Cardiac fibroblast (primary cell): ENCODE data around the gene CYP2C19.
"Not testable (repeated sequence)": the region's sequence is repeated elsewhere in the genome, so short reads cannot be mapped to it uniquely, and the experiment has no call there.

Source experiments
- DNase-seq, 2 donors: peaks; one replicate each; pipeline versions ENCODE4 v3.0.0 to v3.0.0-alpha.2; 2010; ENCODE audit warnings: low read depth in 2 of 2
- H3K4me3 ChIP-seq, 2 donors: replicated peaks in 1 of 2; 1 replicate in 1 of 2; 2 replicates in 1 of 2; pipeline ENCODE4 v1.5.1; 2011; ENCODE audit warnings: low read depth in 2 of 2, low read length in 2 of 2, mild to moderate bottlenecking in 2 of 2, moderate library complexity in 1 of 2
- TF ChIP-seq, protein P1 (sequence below): IDR thresholded peaks from one replicate; pipeline ENCODE4 v1.5.1; 2011; ENCODE audit warnings: low read depth, mild to moderate bottlenecking, low read length, inconsistent platforms

CYP2C19 gene

GRCh38 chr10:94878649-94879048 is 116.2 kb downstream of the CYP2C19 start:
- DNase-seq = no peak
- TF ChIP-seq, protein P1, sequence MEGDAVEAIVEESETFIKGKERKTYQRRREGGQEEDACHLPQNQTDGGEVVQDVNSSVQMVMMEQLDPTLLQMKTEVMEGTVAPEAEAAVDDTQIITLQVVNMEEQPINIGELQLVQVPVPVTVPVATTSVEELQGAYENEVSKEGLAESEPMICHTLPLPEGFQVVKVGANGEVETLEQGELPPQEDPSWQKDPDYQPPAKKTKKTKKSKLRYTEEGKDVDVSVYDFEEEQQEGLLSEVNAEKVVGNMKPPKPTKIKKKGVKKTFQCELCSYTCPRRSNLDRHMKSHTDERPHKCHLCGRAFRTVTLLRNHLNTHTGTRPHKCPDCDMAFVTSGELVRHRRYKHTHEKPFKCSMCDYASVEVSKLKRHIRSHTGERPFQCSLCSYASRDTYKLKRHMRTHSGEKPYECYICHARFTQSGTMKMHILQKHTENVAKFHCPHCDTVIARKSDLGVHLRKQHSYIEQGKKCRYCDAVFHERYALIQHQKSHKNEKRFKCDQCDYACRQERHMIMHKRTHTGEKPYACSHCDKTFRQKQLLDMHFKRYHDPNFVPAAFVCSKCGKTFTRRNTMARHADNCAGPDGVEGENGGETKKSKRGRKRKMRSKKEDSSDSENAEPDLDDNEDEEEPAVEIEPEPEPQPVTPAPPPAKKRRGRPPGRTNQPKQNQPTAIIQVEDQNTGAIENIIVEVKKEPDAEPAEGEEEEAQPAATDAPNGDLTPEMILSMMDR = no peak
- no peak overlapping the region for H3K4me3 ChIP-seq

DNA sequence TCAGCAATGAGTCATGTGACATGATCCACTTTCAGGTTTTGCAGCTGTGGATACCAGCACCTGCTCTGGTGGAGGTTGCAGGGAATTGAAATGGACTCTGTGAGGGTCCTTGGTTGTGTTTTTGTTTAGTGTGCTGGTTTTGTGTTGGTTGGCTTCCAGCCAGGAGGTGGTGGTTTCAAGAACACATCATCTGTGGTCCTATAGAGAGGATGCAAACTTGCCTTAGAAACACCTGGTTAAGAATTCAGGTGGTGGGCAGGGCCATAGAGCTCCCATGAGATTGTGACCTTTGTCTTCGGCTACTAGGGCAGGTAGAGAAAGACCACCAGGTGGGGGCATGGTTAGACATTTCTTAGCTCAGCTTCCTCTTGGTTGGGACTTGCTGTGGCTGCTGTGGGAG is 116.7 kb downstream of the CYP2C19 start:
- DNase-seq = no peak
- TF ChIP-seq, protein P1 = no peak
- H3K4me3 ChIP-seq = no peak overlapping the region

- DNase-seq = no peak
- TF ChIP-seq, protein P1 = no peak
- no peak overlapping the region for H3K4me3 ChIP-seq
These were observed 126.6 kb downstream of the CYP2C19 start for GRCh38 chr10:94889123-94889522.

DNA sequence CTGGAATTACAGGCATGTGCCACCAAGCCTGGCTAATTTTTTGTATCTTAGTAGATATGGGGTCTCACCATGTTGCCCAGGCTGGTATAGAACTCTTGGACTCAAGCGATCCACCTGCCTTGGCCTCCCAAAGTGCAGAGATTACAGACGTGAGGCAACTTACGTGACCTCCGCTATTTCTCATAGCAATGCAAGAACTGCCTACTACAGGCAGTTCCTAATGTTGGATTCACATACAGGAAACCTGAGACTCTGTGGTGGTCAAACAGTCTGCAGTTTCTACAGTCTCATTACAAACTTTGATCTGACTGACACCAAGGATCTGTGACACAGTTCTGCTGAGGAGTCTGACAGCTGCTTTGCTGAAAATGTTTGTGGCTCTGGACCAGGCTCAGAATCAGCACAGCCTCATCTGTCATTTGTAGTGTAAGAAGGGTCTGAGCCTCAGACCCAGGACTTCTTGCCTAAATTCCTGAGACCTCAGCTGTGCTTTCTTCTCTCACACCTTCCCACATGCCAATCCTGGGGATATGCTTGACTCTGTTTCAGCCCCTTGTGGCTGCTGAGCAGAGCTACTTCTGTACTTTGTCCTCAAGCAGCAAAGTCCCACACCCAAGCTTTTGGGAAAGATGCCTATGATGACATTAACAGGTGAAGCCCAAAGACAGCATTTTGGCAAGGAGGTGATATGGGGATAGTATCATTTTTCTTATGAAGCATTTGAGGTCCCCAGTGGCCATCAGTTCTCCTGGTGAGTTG is 128.0 kb downstream of the CYP2C19 start:
- TF ChIP-seq, protein P1 = no peak
- H3K4me3 ChIP-seq = no peak overlapping the region
- DNase-seq = no peak

GRCh38 chr10:94898414-94898813 is 135.9 kb downstream of the CYP2C19 start:
- DNase-seq, H3K4me3 ChIP-seq: not testable (repeated sequence)

- H3K4me3 ChIP-seq = no peak overlapping the region
- DNase-seq = no peak
- TF ChIP-seq, protein P1 = no peak
These were observed 139.6 kb downstream of the CYP2C19 start for GRCh38 chr10:94902080-94902479.

- no peak overlapping the region for H3K4me3 ChIP-seq
- TF ChIP-seq, protein P1 = no peak
- no peak for DNase-seq
These were observed 140.1 kb downstream of the CYP2C19 start for GRCh38 chr10:94902570-94902969.
